ENCODE data around the gene MGRN1.

Gene MGRN1

DNA sequence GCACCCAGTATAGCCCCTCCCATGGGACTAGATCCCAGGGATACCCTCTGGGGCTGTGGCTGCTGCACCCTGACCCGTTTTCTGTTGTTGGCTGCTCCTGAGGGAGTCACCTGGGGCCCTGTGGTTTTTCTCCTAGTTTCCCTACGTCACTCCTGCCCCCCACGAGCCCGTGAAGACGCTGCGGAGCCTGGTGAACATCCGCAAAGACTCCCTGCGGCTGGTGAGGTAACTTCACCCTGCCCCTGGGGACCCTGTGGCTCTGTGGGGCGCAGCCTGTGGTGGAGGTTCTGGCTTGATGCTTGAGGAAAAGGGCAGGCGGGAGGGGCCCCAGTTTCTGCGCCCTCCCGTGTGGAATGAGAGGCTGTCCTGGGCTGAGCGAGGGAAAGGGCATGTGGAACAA lies 27.2 kb downstream of the MGRN1 start:
- DNase-seq (ENCODE audit: low read depth in 1 of 2, low spot score in 1 of 2) = no peak

- DNase-seq (ENCODE audit: low read depth in 1 of 2, low spot score in 1 of 2) = no peak
These were observed 27.9 kb downstream of the MGRN1 start for GRCh38 chr16:4652561-4652960.

GRCh38 chr16:4654011-4654963 lies 29.7 kb downstream of the MGRN1 start:
- DNase-seq (ENCODE audit: low read depth in 1 of 2, low spot score in 1 of 2) = no peak

- DNase-seq (ENCODE audit: low read depth in 1 of 2, low spot score in 1 of 2) = no peak
These were observed 30.5 kb downstream of the MGRN1 start for GRCh38 chr16:4654964-4655590.

GRCh38 chr16:4655801-4656200 lies 31.2 kb downstream of the MGRN1 start:
- no peak for DNase-seq (ENCODE audit: low read depth in 1 of 2, low spot score in 1 of 2)

DNA sequence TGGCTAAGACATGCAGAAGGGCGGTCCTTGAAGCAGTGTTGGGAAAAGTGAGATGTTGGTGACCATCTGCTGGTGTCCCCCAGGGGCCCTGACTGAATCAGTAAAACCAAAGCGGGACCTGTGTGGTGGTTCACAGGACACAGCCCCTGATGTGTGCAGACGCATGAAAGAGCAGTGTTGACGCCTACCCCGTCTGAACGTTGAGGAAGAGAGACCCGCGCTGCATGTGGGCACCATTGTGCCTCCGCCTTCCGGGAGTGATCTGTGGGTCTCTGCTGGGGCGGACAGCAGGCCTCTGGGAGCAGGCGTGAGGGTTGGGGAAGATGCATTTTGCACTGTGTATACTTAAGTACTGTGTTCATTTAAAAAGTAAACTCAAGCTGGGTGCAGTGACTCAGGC lies 31.6 kb downstream of the MGRN1 start:
- no peak for DNase-seq (ENCODE audit: low read depth in 1 of 2, low spot score in 1 of 2)

GRCh38 chr16:4656695-4657686 lies 32.4 kb downstream of the MGRN1 start:
- DNase-seq (ENCODE audit: low read depth in 1 of 2, low spot score in 1 of 2) = no peak

- DNase-seq (ENCODE audit: low read depth in 1 of 2, low spot score in 1 of 2) = no peak
These were observed 35.0 kb downstream of the MGRN1 start for GRCh38 chr16:4659363-4660353.

- peak; percentile 22 to 63 for DNase-seq (ENCODE audit: low read depth in 1 of 2, low spot score in 1 of 2)
These were observed 35.9 kb downstream of the MGRN1 start for GRCh38 chr16:4660454-4661007.

DNA sequence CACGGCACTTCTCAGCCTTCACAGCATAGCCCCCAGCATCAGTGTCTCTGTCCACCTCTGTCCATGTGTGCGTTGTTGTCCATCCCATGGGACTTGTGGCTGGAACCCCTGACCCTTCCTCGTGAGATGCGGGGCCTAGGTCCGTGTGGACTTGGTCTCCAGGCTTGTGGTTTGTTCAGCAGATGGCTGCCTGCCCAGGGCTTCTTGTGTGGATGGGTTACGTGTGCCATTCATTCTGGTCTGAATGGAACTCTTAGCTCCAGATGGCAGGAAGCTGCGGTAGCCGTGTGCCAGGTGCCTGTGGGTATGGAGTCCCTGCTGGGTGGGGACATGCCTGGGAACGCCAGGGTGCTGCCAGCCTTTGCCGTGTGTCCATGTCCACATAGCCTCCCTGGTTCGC lies 37.0 kb downstream of the MGRN1 start:
- no peak for DNase-seq (ENCODE audit: low read depth in 1 of 2, low spot score in 1 of 2)

- DNase-seq (ENCODE audit: low read depth in 1 of 2, low spot score in 1 of 2) = no peak
These were observed 38.8 kb downstream of the MGRN1 start for GRCh38 chr16:4663465-4663776.

GRCh38 chr16:4663777-4664465 lies 39.3 kb downstream of the MGRN1 start:
- no peak for DNase-seq (ENCODE audit: low read depth in 1 of 2, low spot score in 1 of 2)

DNA sequence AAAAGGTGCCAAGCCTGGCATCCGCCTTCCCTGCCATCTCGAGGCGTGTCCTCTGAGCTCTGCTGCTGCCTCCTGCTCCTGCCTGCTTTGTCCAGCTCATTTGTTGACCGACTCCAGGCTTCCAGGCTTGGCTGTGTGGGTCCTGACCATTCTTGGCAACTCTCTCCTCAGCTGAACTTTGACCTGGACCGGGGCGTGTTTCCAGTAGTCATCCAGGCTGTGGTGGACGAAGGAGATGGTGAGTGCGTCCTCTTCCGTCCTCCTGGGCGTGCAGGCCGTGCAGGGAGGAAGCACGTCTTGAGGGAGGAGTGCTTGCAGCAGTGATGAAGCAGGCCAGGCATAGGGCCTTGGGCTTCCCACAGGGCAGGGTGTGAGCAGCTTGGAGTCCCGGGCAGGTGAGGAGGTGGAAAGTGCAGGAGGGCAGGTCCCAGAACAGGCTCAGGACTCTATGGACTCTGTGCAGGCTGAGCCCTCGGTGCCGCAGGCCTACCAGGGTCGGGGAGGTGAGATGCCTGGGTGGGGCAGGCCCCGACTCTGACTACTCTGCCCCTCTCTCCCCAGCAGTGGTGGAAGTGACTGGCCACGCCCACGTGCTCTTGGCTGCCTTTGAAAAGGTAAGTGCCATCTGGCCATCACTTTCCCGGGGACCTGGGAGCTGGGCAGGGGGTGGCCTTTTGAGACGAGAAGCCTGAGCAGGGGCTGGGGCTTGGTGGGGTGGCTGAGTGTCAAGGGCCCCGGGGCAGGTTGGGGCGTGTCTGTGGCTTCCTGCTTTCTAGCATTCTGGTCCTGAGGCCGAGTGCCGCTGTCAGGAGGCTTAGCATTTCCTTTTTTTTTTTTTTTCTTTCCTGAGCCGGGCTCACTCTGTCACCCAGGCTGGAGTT lies 40.2 kb downstream of the MGRN1 start:
- peak; percentile 31 to 32 for DNase-seq (ENCODE audit: low read depth in 1 of 2, low spot score in 1 of 2)

GRCh38 chr16:4666537-4667202 lies 42.0 kb downstream of the MGRN1 start:
- no peak for DNase-seq (ENCODE audit: low read depth in 1 of 2, low spot score in 1 of 2)

GRCh38 chr16:4667203-4667963 lies 42.8 kb downstream of the MGRN1 start:
- DNase-seq (ENCODE audit: low read depth in 1 of 2, low spot score in 1 of 2) = no peak

DNA sequence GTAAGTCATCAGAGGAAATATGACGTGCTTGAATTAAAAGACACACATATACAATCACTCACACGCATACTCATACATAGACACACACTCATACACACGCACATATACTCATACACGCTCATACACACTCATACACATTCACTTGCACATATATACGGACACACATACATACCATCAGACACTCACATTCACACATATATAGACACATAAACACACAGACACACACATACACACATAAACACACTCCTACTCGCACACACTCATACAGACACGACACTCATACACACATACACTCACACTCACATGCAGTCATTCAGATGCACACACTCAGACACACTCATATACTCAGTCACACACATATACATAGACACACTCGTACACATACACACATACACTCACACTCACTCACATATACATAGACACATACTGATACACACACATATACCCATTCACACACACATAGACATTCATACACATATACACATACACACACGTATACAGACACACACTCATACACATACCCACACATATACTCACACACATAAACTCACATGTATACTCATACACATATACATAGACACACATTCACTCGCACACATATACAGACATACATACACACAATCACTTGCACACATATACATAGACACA lies 43.8 kb downstream of the MGRN1 start:
- DNase-seq (ENCODE audit: low read depth in 1 of 2, low spot score in 1 of 2) = no peak

Measured in activated T-helper 1 cell treated with anti-CD3 and anti-CD28 coated beads, Interleukin-2, amount 50 U/mL, for 16 hours (primary cell).